GM10248 (cell line): ENCODE data around the gene CYP21A2.

Experiments used
- CTCF ChIA-PET: fragments of 300-600 bp; sonication (Branson Sonifier 250); formaldehyde crosslinking; extraction: SDS; loops from one replicate; lab custom pipeline; 2021; ENCODE audit warnings: antibody characterized with exemption; lab: Yijun Ruan, JAX
- POLR2A ChIA-PET: fragments of 350-650 bp; sonication (Branson Sonifier 250); formaldehyde crosslinking; extraction: SDS; loops from one replicate; lab custom pipeline; 2020; ENCODE audit warnings: antibody characterized with exemption; lab: Yijun Ruan, JAX
- DNase-seq: peaks from one replicate; pipeline ENCODE4 v3.0.0; 2012; ENCODE audit errors: extremely low spot score
- CTCF ChIP-seq: IDR thresholded peaks from 2 replicates; pipeline ENCODE4 v1.5.1; 2012; ENCODE audit warnings: mild to moderate bottlenecking, low read depth; ENCODE audit errors: extremely low read depth, missing control alignments, control extremely low read depth

Gene CYP21A2

GRCh38 chr6:32081168-32081990, 43.2 kb downstream of the CYP21A2 start:
- CTCF ChIA-PET: no interaction called here
- POLR2A ChIA-PET: no interaction called here

GRCh38 chr6:32082478-32082877, 44.3 kb downstream of the CYP21A2 start:
- TF ChIP-seq CTCF: no peak
- CTCF ChIA-PET: interaction anchor here (1.1 to 1.3 kb wide), 2 partner anchors 34 to 36 kb away, joined by 3 to 4 read pairs; no protein-coding TSS in a partner anchor
- no peak for DNase-seq
- POLR2A ChIA-PET: no interaction called here

More at GRCh38 chr6:32081168-32081990, 43.2 kb downstream of the CYP21A2 start:
- no peak for TF ChIP-seq CTCF
- no peak for DNase-seq

- ChIA-PET POLR2A (no interaction called here), CTCF (interaction anchor here (1.1 to 1.3 kb wide), 2 partner anchors 34 to 35 kb away, joined by 3 to 4 read pairs; no protein-coding TSS in a partner anchor)
- DNase-seq: no peak
- TF ChIP-seq CTCF: no peak
These were observed 44.7 kb downstream of the CYP21A2 start for GRCh38 chr6:32082935-32083334.

GRCh38 chr6:32083812-32084768, 45.9 kb downstream of the CYP21A2 start:
- no peak for TF ChIP-seq CTCF
- CTCF ChIA-PET: no interaction called here
- DNase-seq: no peak
- POLR2A ChIA-PET: no interaction called here

- CTCF ChIA-PET: no interaction called here
- DNase-seq: no peak
- TF ChIP-seq CTCF: no peak
- POLR2A ChIA-PET: no interaction called here
These were observed 46.6 kb downstream of the CYP21A2 start for GRCh38 chr6:32084780-32085179.

- CTCF ChIA-PET: no interaction called here
- POLR2A ChIA-PET: no interaction called here
- DNase-seq: no peak
- no peak for TF ChIP-seq CTCF
These were observed 47.7 kb downstream of the CYP21A2 start for GRCh38 chr6:32085759-32086459.
